GM18873 (cell line): ENCODE measurements around the gene SYNPO2.

Source experiments
- ATAC-seq: cut with Tn5 transposase; IDR thresholded peaks from one replicate; pipeline ENCODE4 v1.9.1; 2021; ENCODE audit warnings: mild to moderate bottlenecking, moderate library complexity, moderate number of reproducible peaks; ENCODE audit not compliant: unreplicated experiment, low FRiP score

The SYNPO2 gene

DNA sequence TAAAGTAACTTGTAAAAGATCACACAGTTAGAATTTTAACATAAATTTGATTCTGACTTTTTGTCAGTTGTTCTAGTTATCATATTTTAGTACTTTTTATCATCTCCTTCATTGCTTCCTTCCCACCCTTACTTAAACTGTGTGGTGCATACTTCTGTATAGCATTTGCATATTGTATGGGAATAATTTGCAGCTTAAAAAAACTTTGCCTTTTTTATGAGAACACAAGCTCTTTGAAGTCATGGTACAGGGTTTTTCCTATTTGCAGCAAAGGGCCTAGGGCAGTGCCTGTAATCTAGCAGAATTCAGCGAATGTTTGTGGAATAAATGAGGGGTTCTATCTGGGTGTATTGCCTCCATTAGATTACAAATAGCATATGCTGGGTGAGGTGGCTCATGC is 41.6 kb downstream of the SYNPO2 start:
- ATAC-seq: no peak

GRCh38 chr4:118931786-118932185 is 43.1 kb downstream of the SYNPO2 start:
- no peak for ATAC-seq

GRCh38 chr4:118935819-118936218 is 47.2 kb downstream of the SYNPO2 start:
- no peak for ATAC-seq

DNA sequence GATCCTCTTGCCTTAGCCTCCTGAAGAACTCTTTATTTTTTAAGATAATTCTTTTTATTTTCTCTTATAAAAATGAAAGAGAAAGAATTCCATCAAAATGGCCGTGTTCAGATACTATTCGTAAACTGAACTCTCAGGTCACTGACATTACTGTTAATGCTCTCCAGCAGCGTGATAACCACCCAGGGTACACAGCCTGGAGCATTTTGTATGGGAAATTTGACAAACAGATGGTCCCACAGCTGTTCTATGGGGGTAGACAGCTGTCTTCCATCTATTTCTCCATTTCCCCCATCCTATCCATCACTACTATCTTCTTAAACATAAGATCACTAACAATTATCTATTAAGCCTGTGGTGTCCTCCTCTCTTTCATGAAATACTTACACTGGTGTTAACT is 47.8 kb downstream of the SYNPO2 start:
- no peak for ATAC-seq

DNA sequence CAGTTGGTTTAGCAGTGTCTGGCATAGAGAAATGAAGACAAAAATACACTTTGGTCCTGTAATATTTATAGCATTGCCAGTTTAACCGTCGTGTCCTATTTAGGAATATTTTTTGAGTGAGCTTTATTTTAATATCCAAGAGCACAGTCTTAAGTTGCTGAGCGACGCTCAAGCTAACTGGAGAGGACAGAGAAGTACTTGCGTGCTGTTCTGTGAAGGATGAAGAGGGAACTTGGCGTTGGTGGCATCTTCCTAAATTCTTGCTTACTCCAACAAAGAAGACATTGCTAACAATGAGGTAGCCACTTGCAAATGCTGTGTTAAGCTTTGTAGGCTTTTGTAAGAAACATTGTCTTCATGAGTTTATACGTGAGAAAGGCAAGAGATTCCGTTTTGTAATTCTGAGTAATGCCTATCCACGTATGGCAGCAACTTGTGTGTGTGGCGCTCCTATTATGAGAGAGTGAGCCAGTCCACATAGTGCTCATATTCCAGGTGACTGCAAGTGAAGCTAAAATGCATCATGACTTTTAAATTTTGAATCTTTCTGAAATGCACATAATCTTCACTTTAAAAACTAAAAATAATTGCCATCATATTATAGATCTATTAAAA is 50.6 kb downstream of the SYNPO2 start:
- no peak for ATAC-seq

DNA sequence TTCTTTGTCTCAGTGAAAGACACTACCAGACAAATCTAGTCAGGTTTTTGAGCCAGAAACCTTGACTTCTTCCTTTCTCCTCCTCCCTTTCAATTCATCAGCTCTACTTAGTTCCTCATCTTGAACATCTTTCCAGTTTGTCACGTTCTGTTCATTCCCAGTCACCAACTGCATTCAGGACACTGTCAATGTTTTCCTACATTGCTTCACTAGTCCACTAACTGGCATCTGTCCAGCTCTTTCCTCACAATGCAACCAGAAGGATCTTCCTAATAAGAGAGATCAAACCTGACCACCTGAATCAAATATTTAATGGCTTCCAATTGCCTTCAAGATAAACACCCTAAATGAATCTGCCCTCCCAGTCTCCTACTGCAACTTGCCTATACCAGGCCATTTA is 52.5 kb downstream of the SYNPO2 start:
- no peak for ATAC-seq

GRCh38 chr4:118941799-118942198 is 53.1 kb downstream of the SYNPO2 start:
- ATAC-seq: no peak

DNA sequence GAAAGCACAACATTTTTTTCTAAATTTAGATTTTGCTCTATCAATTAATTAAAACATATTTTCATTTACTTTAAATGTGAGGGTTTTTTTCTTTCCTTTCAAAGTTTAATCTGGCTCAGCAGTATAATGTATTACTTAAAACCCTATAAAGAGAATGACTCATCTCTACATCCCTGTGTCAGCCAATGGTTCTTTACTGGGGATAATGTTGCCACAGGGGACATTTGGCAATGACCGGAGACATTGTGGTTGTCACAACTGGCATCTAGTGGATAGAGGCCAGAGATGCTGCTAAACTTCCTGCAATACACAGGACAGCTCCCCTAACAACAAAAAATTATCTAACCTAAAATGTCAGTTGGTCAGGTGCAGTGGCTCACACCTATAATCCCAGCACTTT is 53.8 kb downstream of the SYNPO2 start:
- no peak for ATAC-seq

DNA sequence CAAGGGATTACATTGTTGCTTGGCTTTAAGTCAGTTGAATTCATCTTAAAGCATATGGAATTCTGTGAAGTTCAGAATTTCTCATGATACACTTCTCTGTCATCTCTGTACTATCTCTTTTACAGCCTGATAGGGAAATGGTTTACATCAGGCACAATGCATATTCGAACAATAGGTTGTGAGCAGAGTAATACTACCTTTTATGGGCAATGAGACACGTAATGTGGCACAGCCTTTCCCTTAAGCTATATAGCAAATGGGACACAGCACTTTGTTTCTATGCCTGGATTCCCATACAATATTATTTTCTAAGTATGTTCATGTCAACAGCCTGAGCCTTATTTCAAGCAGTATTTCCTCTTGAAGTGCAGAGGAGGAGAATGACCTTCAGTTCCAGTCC is 58.4 kb downstream of the SYNPO2 start:
- no peak for ATAC-seq

DNA sequence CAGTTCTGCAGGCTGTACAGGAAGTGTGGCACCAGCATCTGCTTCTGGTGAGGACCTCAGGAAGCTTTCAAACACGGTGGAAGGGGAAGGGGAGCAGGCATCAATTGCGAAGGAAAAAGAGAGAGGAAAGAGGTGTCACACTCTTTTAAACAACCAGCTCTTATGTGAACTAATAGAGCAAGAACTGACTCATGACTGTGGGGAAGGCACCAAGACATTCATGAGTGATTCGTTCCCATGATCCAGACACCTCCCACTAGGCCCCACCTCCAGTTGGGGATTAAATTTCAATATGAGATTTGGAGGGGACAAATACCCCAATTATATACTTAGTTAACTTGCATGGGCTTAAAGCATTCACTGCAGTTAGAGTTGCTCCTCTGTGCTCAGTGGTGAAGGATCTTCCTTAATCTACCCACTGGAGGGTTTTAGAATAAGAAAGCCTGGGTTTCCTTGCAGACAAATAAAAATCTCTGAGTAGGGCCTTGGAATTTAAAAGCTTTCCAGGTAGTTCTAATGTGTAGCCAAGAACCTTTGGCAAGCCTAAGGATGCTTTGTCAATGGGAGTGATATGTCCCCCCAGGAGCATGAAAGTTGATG is 60.0 kb downstream of the SYNPO2 start:
- ATAC-seq: no peak

DNA sequence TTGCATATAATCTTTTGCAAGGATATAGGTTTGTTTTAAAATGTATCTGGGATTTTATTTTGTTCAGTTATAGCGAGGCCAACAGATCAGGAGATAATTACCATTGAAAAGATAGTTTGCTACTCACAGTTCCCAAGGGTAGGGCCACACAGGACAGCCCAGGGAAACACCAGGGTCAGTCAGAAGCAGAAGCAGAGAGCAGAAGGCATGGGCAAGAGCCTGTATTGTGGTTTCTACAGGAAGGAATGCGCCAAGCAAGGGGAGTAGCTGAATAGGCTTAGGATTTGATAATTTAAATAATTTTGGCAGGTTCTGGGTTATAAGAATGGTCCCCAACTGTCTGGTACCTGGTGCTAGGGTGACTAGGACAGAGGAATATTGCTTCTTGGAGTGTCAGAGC is 61.6 kb downstream of the SYNPO2 start:
- ATAC-seq: no peak

GRCh38 chr4:118950929-118951570 is 62.4 kb downstream of the SYNPO2 start:
- ATAC-seq: no peak

DNA sequence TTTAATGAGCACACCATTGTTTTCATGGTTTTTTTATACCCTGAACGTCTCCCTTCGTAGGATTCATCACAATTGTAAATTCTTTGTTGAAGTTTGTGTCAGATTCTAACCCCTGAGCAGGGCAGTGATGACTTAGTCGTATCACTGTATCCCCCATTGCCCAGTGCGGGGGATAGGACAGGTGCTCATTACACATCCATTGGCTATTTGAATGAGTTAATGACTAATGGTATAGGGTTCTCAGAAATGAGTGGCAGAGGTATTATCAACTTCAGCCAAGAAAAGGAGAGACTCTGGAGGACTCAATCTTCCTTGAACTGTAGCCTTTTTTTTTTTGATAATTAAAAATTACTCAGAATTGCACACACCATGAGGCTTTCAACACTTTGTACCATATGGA is 64.6 kb downstream of the SYNPO2 start:
- no peak for ATAC-seq

DNA sequence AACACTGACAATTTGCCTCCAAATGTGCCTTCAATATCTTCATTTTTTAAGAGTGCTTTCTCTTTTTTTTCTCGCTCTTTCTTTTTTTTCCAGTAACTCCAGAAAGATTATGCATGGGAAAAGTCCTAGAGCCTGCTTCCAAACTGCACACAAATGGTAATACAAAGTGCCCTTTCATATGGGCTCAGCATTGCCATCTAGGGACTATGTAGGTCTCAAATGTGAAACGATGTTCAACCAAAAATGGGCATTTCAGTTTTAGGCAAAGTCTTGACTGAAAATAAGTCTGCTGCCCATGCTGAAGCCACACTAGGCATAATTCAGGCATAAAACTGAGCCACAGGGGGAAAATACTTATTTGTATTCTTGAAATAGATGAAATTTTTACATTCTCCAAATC is 65.6 kb downstream of the SYNPO2 start:
- ATAC-seq: no peak

GRCh38 chr4:118955515-118955914 is 66.9 kb downstream of the SYNPO2 start:
- no peak for ATAC-seq

DNA sequence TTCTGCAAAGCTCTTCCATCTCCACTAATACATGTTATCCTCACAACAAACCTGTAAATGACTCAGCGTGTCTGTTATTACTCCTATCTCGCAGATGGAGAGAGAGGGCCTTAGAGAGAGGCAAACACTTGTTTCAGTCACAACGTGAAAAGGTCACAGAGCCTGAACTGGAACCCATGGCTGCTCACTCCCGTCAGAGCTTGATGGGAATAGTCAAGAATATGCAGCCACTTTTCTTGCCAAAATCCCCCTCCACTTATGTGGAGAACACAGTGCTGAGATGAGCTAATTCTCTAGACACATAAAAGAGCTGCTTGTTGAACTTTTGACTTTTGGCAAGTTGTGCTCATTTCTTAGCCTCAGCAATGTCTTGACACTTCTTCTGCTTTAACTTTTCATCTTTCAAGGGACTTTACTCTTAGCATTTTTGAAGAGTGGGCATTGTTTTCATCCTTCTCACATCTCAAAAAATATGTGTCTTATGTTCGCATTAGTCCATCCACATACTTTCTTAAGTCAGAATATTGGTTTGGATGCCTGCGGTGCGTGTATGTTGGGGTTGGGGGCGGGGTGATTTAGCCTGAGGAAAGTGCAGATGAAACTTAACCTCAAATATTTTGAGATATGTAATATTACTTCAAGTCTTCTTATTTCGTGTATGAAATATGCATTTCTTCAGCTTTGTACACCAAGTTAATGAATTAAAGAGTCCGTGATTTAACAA is 69.2 kb downstream of the SYNPO2 start:
- ATAC-seq: no peak

GRCh38 chr4:118962540-118962939 is 73.9 kb downstream of the SYNPO2 start:
- ATAC-seq: no peak

DNA sequence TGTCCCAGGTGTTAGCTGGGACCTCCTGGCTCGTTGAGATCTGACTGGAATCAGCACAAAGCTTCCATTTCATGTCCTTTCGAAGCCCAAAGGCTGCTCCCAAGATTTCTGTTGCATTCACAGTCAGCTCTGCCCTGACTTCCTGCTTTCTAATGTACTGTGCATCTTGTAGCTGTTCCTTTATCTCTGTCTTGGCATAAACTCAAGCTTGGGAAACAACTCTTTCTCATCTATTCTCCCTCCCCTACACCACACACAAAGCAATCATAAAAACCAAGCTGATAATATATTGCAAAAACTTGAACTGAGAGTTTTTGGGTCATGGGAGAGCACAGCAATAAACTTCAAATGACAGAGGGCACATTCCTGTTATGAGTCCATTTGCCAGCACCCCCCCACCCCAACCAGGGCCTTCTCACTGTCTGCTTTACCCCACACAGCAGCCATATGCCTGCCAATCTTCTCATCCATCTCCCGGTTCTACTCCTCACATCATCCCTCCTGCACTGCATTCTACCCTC is 76.3 kb downstream of the SYNPO2 start:
- no peak for ATAC-seq

GRCh38 chr4:118967393-118967792 is 78.7 kb downstream of the SYNPO2 start:
- no peak for ATAC-seq

- peak; percentile 100 for ATAC-seq
Measured at GRCh38 chr4:118968005-118968404, 79.4 kb downstream of the SYNPO2 start.

DNA sequence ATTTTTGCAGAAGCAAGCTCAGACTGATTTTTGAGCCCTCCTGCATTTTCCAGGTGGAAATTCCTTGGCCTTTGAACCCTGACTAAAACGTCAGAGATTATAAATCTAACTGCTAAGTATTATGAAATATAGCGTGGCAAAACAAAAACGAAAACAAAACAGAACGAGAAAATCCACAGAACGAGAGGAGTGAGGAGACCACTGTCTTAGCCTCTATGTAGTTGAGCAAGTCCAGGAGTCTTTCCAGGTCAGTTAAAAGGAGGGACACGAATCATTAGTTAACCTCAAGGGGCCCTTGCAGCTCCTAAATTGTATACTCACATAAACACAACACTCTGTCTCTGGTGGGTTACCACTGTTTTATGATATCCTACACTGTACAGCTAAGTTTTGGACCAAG is 80.2 kb downstream of the SYNPO2 start:
- no peak for ATAC-seq
